Adrenal gland (tissue), 12 donors: ENCODE data around the gene SDCCAG8. TPM values are rescaled to one million over a fixed set of nuclear protein-coding genes. Genes with fewer than 3 reads are reported as not detected.

Experiments
- DNase-seq, 7 donors: peaks; one replicate each; pipeline ENCODE4 v3.0.0-alpha.2; 2019 to 2020
- H3K27ac ChIP-seq, 5 donors: fragments of 200-600 bp; sonication (generic) in 4 of 5; 1 replicate in 3 of 5; 2 replicates in 2 of 5; pipeline versions ENCODE4 v1.5.1 to v1.8.0; 2016 to 2020; ENCODE audit warnings: mild to moderate bottlenecking in 1 of 5
- H3K27me3 ChIP-seq: fragments of 200-600 bp; 2 replicates; pipeline ENCODE4 v1.8.0; 2021
- H3K36me3 ChIP-seq, 2 donors: fragments of 200-600 bp; replicated peaks in 1 of 2; 1 replicate in 1 of 2; 2 replicates in 1 of 2; pipeline versions ENCODE4 v1.5.1 to v1.8.0; 2018 to 2022
- H3K4me1 ChIP-seq, 2 donors: fragments of 200-600 bp; replicated peaks in 1 of 2; 1 replicate in 1 of 2; 2 replicates in 1 of 2; pipeline versions ENCODE4 v1.5.1 to v1.8.0; 2018 to 2021
- H3K4me3 ChIP-seq, 4 donors: fragments of 200-600 bp; sonication (generic) in 3 of 4; one replicate each; pipeline ENCODE4 v1.5.1; 2016 to 2018
- H3K9me3 ChIP-seq, 3 donors: fragments of 200-600 bp; sonication (generic) in 1 of 3; replicated peaks in 1 of 3; 1 replicate in 2 of 3; 2 replicates in 1 of 3; pipeline versions ENCODE4 v1.5.1 to v1.8.0; 2016 to 2021
- CTCF ChIP-seq, 6 experiments: fragments of 450-650 bp in 4 of 6; fragments of 200-600 bp in 2 of 6; sonication (generic) in 1 of 6; IDR thresholded peaks; 1 replicate in 5 of 6; 2 replicates in 1 of 6; pipeline versions ENCODE4 v1.5.1 to v1.8.0; 2016 to 2021; ENCODE audit warnings: antibody characterized with exemption in 6 of 6, mild to moderate bottlenecking in 2 of 6, moderate library complexity in 1 of 6
- POLR2A ChIP-seq, 2 donors: fragments of 450-650 bp; IDR thresholded peaks; one replicate each; pipeline ENCODE4 v1.6.1; 2017; ENCODE audit warnings: antibody characterized with exemption in 2 of 2, mild to moderate bottlenecking in 2 of 2, moderate library complexity in 1 of 2
- WGBS, 4 donors: extraction: QIAGEN DNeasy Blood & Tissue Kit in 2 of 4; methylation state at CpG; one replicate each; pipeline versions ENCODE4 v1.1.5 to v1.1.7; 2013 to 2017; 5-methylcytosine and 5-hydroxymethylcytosine counted together
- intact Hi-C, 2 donors: fragments of 100-400 bp; cut with DNase I; formaldehyde crosslinking; loops; one replicate each; pipeline versions ENCODE4 v1.14.1 to v1.15.0; 2022 to 2023
- polyA plus RNA-seq, 3 donors: library from polyadenylated mRNA; stranded (reverse); fragments of 200-250 nt in 2 of 3; fragments of 350-450 nt in 1 of 3; fragmentation: Illumina TruSeq in 1 of 3; extraction: RNeasy Lipid Tissue Mini Kit (QIAGEN cat#74804) in 1 of 3; gene quantifications; one replicate each; pipeline ENCODE4 v1.2.3, GENCODE V29; 2013 to 2014
- total RNA-seq, 9 donors: library from RNA; depleted of rRNA in 4 of 9; stranded (reverse); fragments of >200 nt in 4 of 9; fragments of 120-200 nt in 1 of 9; fragmentation: NEBNext Ultra II Directional in 1 of 9; extraction: Animal tissue kit (Norgen Biotek cat#: 25700) in 1 of 9; gene quantifications; one replicate each; pipeline versions ENCODE4 v1.1.0 to v1.2.4, GENCODE V29; 2013 to 2023
- donor health status: healthy with polysubstance abuse.
- donor health status: Bipolar disorder and iron deficiency.
- donor health status: DM: yes; HTN: yes; CAD: no.
- donor health status: DM: no; HTN: no; CAD: no.
- donor health status: DM: no; HTN: no; CAD: no.
- donor health status: DM: yes; HTN: yes; CAD: no.

The SDCCAG8 gene
- total and polyA plus RNA-seq, 12 donors: 22.5 to 60.9 (median 44.1) TPM

- Histone ChIP-seq H3K36me3 (no peaks in the 10 kb centered on the region), H3K27me3 (no peaks in the 10 kb centered on the region), H3K4me3 (no peak overlapping the region), H3K9me3 (peaks cover 0 to 6% (median 0%) of the 10 kb centered on the region in 3 donors), H3K27ac (no peak overlapping the region), H3K4me1 (no peaks in the 10 kb centered on the region)
- TF ChIP-seq POLR2A (IDR thresholded peaks at IDR 0.05) (no peak), CTCF (IDR thresholded peaks at IDR 0.05) (no peak)
- intact Hi-C loops: no loop called here
- DNase-seq: no peak
- 70 to 89% (median 83%) methylated on average over 3 of the region's 3 CpGs for WGBS, 4 donors
Measured at GRCh38 chr1:243378669-243379068, 122.8 kb downstream of the SDCCAG8 start.

- WGBS, 4 donors: 86 to 94% (median 93%) methylated on average over 1 of the region's 1 CpG
- intact Hi-C loops: no loop called here
- no peaks in the 10 kb centered on the region for H3K27me3 ChIP-seq
- TF ChIP-seq CTCF (IDR thresholded peaks at IDR 0.05) (no peak), POLR2A (IDR thresholded peaks at IDR 0.05) (no peak)
- no peaks in the 10 kb centered on the region for H3K4me1 ChIP-seq
- no peak overlapping the region for H3K4me3 ChIP-seq
- no peaks in the 10 kb centered on the region for H3K36me3 ChIP-seq
- no peak for DNase-seq
- peaks cover 0 to 3% (median 0%) of the 10 kb centered on the region in 3 donors for H3K9me3 ChIP-seq
- H3K27ac ChIP-seq: no peak overlapping the region
Measured at GRCh38 chr1:243379208-243379607, 123.4 kb downstream of the SDCCAG8 start.

GRCh38 chr1:243379706-243380105 is 123.9 kb downstream of the SDCCAG8 start:
- no peaks in the 10 kb centered on the region for H3K27me3 ChIP-seq
- intact Hi-C loops: no loop called here
- no peak for DNase-seq
- no peaks in the 10 kb centered on the region for H3K9me3 ChIP-seq
- no peak overlapping the region for H3K27ac ChIP-seq
- no peaks in the 10 kb centered on the region for H3K4me1 ChIP-seq
- 74 to 95% (median 94%) methylated on average over 2 of the region's 2 CpGs for WGBS, 4 donors
- TF ChIP-seq POLR2A (IDR thresholded peaks at IDR 0.05) (no peak), CTCF (IDR thresholded peaks at IDR 0.05) (no peak)
- H3K4me3 ChIP-seq: no peak overlapping the region
- no peaks in the 10 kb centered on the region for H3K36me3 ChIP-seq

- H3K4me3 ChIP-seq: no peak overlapping the region
- H3K27me3 ChIP-seq: no peaks in the 10 kb centered on the region
- no peaks in the 10 kb centered on the region for H3K4me1 ChIP-seq
- no peaks in the 10 kb centered on the region for H3K36me3 ChIP-seq
- H3K27ac ChIP-seq: no peak overlapping the region
- intact Hi-C loops: no loop called here
- WGBS, 4 donors: 79 to 95% (median 89%) methylated on average over 1 of the region's 1 CpG
- H3K9me3 ChIP-seq: no peaks in the 10 kb centered on the region
- DNase-seq: no peak
- TF ChIP-seq CTCF (IDR thresholded peaks at IDR 0.05): no peak
- no peak for TF ChIP-seq POLR2A (IDR thresholded peaks at IDR 0.05)
Measured at GRCh38 chr1:243388276-243388675, 132.4 kb downstream of the SDCCAG8 start.
